Stimulated activated CD4-positive, alpha-beta T cell treated with anti-CD3 and anti-CD28 coated beads, Interleukin-4, amount 100 ng/mL, for 4 hours (primary cell): ENCODE results near the gene RNF220.

Source experiments
- DNase-seq, 2 experiments: peaks; one replicate each; pipeline ENCODE4 v3.0.0-alpha.2; 2020

RNF220 gene

DNA sequence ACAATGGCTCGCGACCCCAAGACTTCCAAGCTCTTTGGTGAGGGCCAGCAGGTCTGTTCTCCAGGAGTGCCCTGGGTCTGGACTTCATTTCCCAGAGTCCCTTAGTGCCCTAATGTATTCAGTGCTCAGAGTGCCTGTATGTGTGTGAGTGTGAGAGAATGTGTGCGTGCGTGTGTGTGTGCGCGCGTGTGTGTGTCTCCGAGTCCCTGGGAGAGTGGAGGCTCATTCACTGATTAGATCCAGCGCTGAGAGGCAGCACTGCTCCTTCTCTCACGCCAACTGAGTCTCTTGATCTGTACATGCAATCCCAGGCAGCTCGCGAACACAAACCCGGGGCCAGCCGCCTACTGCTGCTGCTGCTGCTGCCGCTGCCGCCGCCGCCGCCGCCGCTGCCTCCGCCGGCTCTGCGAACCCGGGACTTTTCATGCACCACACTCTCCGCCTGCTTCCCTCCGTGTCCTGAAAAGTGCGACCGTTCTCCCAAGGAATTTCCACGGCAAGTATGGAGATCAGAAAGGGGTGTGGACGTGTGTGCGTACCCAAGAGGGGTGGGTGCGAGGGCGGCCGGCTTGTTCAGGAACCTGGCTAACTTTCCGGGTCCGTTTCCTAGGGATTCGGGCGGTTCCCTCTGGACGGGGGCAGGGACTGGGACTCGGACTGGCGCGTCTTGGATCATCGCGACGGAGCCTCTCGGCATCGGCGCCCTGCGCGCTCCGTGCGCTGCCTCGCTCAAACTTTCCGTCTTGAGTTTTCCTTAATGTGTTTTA lies at the start of gene RNF220:
Gene RNF220, plus strand, starts transcription at position 225 of the 767 bp plus-strand sequence.
- DNase-seq, result peak; percentile 39 to 44

DNA sequence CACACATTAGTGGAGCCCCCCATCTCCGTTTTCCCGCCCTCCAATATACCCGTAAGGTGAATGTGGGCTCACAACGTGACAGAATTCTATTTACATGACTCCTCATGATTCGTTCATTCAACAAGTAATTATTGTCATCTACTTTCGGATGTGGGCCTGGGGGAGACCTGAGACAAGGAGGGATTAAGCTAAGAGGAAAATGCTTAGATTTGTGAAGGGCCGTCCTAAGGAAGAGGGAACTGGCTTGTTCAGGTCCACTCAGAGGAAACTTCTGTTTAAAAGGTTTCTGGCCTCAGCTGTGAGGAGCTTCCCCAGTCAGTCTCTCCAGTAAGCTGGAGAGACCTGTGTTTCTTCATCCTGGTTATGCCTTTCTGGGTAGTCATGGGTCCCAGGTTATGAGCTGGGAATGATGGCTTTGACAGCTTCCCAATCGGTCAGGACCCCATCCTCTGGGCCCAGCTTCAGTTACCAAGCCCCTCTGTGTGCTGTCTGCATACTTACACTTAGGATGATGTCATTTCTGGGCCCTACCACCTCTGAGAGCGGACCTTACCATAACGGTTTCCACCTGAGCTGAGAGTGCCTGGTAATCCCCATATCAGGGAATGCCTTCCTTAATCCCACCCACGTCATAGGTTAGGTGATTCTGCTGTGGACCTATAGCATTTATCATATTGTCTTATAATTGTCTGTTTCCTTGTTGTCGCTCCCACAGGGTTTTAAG lies 49.3 kb upstream of the RNF220 start:
- no peak for DNase-seq

DNA sequence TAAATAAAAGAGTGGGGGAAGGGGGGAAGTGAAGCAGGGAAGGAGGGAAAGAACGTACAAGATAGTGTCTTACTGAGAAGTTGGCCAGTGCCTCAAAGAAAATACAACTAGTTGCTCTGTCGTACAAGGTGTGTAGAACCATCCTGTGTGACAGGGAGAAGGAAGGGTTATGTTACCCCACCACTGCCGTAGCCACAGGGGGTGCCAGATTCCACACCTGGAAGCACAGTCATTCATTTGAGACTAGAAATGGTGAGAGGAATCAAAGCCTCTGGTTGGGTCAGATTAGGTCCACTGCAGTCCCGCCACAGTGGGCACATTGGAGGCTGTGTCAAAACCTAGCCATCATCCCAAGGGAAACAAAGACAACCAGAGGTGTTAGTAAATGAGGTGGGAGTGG lies 47.3 kb upstream of the RNF220 start:
- no peak for DNase-seq

DNA sequence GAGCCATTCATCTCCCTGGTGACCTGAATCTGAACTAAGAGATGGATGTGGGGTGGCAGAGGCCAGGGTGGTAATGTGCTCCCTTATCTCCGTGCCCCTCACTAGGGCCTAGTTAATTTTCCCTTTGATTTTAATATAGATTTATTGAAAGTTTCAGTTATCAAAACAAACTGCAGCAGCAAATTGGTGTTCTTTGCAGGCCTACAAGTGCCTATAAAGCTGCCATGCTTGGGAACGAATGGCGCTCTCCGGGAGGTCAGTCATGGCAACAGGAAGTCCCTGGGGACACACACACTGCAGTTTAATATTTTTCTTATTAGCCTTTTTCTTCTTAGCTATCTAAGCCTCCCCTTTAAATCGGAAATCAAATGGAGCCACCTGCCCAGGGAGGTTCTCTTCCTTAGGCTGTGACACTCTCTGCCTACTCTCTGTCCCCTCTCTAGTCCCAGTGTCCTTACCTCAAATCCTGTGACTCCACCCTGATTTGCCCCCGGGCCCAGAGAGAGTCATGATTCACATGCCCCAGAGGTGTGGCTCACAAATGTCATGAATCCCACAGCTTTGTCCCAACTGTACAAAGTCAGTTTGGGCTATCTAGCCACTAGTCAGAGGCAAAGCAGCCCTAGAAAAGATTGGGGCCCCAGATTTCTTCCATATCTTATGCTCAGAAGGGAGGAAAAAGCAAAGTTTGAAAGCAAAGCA lies 45.7 kb upstream of the RNF220 start:
- no peak for DNase-seq

DNA sequence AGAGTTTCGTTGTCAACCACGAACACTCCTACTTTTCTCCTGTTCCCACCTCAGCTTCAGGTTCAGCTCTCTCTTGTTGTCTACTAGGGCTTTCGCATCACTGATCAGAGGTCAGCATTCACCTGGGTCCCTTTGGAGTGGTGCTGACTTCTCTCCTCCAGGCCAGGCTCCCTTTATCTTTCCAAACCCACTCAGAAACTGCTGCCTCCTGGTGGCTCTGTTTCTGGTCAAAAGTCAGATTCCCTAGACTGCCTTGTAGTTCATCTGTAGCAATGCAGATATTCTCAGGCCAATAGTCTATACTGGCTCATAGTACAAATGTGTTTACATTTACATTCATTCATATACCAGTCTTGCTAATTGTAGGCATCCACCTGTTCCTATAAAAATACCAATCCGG lies 43.6 kb upstream of the RNF220 start:
- no peak for DNase-seq

DNA sequence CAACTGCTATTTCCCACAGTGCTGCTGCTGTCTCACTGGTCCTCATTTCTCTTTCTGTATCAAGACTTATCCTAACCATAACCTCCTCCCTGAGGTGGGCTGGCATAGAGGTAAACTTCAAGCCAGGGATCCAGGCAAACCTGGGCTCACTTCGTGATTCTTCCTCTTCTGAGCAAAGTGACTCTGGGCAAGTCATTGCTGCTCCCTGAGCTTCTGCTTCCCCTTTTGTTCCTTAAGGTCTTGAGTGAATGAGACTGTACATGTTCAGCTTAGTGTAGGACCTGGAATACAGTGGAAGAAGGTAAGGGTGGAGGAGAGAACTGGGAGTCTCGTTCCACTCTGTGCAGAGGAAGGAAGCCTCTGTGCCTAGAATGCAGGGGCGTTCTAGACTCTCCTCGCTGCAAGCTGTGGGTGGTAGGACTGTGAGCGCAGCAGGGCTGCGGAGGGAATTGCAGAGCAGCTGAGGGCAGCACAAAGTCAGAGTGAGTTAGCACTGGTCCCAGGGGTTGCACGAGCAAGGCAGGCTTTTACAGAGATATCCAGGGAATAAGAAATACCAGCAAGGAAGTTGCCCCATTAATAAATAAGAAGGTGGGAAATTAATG lies 38.6 kb upstream of the RNF220 start:
- DNase-seq, result no peak

DNA sequence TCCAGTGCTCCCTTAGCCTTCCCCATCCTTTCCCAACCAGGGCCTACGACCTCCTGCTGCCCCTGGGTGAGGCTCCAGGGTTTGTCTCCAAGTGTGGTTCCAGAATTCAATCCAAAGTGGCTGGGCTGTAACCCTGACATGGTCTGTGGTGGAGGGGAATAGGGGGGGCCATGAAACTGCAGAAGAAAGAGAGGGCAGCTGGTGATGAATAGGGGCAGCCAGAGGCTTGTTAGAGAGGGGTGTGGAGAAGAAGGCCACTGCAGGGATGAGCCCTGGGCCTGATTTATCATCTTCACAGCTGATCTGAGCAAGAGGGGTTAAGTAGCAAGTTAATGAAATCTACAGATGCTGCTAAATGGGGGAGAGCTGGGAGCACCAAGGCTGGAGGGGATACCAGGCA lies 37.1 kb upstream of the RNF220 start:
- DNase-seq, result no peak

DNA sequence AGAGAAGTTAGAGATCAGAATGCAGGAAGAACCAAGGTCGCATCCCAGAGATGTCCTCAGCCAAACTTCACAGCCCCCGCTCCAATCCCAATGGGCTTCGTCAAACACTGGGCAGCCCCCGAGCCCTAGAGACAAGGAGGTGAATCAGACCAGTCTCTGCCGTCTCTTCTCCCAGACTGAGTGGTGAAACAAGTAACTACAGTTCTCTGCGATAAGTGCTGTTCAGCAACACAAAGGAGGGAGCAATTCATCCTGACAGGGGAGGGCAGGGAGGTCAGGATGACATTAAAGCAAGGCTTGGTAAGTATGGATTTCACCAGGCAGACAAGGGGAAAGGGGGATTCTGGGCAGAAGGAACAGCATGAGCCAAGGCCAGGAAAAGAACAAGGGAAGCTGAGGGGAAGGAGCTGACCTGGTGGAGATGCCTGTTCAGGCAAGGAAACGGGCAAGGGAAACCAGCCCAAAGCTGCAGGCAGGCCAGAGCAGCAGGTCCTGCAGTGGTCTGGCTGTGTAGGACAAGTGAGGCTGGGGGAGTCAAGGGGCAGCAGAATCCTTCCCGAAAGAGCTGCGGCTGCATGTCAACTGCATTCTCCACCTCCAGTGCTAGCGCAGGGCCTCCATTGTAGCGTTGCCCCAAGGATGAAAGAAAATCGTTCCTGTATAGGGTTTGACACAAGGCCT lies 36.4 kb upstream of the RNF220 start:
- no peak for DNase-seq

DNA sequence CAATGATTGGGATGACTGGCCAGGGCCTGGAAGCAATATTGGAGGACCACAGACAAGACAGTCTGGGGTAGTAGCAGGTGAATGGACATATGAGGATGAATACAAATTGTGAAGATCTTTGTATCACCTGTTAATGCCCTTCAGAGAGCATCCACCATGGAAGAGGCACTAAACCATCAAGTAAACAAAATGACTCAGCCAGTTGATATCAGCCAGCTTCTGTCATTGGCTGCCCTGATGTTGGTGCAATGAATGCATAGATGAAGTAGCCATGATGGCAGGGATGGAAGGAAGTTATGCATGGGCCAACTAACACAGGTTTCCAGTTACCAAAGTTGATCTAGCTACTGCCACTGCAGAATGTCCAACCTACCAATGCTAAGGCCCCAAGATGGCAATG lies 33.8 kb upstream of the RNF220 start:
- no peak for DNase-seq

DNA sequence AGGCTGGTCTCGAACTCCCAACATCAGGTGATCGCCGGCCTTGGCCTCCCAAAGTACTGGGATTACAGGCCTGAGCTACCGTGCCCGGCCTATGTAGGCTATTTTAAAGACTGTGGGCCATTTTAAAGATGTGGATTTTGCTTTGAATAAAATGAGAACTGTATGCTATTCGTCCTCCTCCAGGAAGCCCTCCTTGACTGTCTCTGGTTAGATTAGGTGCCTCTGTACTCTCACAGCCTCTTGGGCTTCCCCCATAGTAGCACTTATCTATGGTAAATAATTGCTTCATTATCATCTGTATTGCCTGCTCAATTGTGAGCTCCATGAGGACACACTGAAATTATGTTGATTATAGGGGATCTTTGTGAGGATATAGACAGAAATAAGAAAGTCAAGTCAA lies 29.5 kb upstream of the RNF220 start:
- no peak for DNase-seq

DNA sequence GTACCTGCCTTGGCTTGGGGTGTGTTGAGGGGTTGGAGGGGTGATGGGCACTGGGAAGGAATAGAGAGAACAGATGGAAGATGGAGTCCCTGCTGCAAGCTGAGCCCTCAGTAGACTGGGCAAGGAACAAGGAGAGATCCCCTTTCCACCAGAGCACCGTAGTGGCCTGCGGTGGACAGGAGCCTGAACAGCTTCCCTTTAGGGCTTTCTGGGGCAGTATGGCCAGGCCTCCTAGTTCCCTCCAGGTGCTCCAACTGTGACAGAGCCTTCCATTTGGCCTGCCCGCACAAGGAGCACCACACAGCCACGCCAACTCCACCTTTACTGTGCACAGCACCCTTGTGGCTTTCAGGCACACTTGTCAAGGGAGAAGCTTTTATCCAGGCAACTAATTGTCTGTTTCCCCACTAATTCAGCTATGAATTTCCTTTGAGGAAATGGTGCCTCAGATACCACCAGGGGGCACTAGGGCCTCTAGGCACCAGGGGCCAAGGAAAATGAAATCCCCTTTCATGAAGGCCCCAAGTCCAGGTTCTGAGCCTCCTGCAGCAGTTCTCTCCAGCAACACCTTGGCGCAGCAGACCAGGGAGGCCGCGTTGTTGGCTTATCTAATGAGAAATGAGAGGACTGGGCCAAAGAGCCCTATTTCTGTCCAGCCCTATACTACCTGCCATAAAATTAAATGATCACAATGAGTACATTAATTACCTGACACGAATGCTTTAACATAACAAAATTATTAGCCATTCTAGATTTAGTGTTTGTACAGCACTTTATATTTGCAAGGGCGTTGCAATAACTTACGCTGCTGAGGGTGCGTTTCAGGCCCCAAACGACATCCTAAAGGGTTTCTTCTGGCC lies 26.9 kb upstream of the RNF220 start:
- peak; percentile 23 to 40 for DNase-seq

DNA sequence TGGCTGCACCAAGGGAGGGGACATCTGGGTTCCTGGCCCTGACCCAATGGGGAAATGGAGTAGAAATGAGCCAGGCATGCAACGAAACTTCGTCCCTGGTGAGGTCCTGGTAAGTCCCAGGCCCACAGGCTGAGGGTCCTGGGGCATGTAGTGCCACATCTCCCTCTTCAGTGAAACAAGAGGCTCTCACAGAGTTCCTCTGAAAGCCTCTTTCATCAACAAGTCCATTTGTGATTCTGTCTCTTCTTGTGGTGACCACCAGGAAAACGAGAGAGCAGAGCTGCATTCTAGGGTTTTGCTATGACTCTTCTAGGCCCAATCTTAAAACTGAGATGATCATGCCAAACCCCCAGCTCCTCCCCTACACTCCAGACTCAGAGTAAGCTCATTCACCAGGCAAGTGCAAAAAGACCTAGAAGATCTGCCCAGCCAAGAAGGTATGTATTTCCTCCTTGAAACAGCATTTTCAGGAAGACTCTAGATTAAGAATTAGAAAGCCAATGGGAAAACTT lies 24.3 kb upstream of the RNF220 start:
- no peak for DNase-seq

DNA sequence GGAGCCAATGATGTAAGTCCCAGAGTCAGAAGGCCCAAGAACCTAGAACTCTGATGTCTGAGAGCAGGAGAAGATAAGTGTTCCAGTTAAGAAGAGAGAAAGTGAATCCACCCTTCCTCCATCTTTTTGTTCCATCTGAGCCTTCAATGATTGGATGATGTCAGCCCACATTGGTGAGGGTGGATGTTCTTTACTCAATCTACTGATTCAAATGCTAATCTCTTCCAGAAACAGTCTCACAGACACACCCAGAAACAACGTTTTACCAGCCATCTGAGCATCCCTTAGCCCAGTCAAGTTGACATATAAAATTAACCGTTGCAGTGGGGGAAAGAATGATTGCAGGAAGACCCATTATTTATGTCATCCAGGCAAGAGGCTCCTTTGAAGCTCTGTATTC lies 16.5 kb upstream of the RNF220 start:
- DNase-seq, result no peak

DNA sequence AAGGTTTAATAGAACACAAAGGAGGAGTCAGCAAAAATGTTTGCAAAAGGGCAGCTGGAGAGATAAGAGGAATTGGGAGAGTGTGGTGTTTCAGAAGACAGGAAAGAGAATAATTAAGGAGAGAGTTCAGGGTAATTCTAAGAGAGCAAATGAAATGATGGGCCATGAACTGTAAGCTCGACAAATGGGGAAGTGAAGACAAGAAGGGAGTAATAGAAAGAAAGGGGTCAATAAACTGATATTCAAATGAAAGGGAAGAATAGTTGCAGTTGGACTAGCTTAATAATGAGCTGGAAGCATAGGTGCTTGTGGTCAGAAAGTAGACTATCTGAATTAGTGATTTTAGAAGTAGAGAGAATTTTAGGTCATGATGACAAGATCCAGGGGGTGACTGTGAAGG lies 15.6 kb upstream of the RNF220 start:
- DNase-seq, result no peak

DNA sequence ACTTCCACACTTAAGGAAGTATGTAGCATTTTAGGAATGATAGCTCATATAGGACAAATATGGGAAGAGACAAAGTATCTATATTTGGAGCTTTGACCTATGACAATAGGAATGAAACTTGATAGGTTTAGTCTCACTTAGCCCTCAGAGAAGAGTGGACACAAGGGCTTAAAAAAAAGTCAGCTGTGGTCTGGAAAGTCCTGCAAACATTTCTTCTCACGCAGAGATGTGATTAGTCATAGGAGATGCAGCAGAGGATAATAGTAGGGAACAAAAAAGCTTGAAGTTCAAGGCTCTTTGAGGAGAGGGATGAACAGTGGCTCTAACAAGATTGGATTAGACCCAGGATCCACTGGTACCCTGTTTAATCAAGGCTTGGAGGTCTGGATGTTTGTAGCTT lies 14.8 kb upstream of the RNF220 start:
- DNase-seq, result no peak

DNA sequence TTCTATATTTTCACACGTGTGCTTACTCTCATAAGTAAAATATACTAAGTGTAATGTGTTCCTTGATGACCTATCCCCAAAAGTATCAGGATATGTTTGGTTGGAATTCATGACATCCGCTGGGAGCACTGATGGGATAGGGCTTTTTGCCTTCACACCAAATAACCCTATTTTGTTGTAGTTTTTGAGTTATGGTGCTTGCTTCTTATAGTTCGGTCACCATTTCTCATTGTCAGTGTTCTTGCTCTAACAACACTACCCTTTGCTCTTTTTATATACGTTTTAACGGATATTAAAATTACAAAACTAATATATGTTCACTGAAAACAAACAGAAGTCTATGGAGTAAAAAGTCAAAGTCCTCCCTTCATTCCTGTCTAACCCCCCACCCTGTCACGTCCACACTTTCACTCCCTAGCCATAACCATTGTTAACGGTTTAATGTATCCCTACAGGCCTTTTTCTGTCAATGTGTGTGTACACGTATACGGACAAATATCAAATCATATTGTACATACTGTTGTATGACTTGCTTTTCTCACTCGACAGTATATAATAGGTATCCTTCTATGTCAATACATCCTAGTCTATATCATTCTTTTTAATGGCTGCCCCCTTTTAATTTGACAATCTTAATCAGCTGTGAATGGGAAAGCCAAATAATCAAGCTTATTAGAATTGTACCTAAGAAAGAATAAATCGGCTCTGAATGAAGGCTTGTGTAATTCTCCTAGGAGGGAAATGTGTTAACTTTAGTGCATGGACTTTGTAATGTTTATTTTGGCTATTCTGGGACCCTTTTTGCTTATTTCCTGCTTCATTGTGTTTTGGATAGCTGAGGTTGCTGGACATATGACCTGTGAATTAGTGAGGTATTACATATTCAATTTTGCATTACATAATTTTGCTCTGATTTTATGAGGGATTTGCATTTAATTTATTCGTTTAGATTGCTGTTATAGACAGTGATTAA lies 3.5 kb upstream of the RNF220 start:
- DNase-seq, result no peak

DNA sequence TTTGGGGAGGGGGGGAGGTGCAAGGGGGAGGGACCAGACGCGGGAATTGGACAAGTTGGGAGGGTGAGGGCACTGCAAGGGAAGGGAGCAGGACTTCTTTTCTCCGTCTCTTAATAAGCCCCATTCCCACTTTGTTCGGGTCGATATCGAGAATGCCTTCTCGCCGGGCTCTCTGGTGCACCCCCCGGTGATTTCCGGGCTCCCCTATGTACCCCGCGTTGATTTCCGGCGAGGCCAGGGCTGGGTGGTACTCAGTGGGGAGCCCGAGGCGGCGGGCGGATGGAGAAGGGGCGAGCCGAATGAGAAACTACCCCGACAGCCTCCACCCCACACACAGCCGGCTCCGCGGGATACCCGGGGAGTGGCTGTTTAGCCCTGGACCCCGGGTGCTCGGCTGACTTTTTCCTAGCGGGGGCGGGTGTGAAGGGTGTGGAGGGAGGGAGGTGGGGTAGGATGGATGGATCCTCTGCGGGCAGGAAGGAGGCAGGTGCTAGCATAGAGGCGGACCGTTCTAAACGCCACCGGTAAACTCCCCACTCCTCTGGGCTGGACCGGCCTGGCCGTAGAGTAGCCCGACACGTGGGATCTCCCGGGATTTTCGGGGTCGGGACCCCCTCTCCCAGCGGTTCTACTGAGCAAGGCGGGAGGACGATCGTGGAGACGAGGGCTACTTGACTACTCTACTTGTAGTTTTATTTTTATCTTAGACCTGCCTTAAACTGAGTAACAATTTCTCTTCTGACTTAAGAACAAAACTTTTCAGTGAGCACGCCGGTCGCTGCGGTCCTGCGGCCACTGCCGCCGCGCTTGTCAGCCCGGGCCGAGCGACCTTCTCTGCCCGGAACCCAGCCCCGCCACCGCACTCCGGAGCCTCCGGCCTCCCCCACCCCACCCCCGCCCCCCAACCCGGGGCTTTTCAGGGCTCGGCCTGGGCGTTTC lies 1.0 kb downstream of the RNF220 start:
- DNase-seq, result peak; percentile 10 to 20

DNA sequence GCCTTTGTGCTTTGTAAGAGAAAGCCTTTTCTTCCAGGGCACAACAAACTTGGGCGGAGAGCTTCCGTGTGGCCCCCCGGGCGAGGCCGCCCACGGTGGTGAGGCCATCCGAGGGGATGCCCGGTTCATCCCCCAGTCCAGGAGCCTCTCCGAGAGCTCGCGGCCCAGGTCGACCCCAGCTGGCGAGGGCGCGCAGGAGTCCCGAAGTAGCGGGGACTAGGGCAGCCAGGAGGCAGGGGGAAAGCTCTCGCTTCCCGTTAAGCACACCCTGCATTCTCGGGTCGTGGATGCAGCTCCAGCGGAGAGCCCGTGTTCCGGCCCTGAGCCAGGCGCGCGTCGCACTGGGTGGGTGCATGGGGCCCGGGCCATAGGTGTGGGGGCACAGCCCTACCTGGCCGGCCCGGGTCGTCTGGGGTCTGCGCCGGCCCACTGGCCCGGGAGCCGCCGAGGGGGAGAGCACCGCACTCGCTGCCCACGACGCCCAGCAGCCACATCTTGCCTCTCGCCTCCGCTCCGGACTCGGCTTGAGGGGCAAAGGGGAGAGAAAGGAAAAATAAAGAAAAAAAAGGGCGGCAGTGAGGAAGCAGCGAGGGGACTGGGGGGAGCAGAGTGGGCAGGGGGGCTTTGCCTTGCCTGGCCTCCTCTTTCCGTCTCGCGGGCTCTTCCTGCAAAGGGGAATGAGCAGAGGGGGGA lies 1.8 kb downstream of the RNF220 start:
- DNase-seq, result peak in 1 of 2 experiments; percentile 9
